ENCODE measurements around the gene UBXN1. TPM values are rescaled to one million over a fixed set of nuclear protein-coding genes. Genes with fewer than 3 reads are reported as not detected.

Gene UBXN1
- total and polyA plus RNA-seq, 2 donors (not counting 1 experiment from before 2014, with no cell fraction given) = 76.4 to 143 TPM

DNA sequence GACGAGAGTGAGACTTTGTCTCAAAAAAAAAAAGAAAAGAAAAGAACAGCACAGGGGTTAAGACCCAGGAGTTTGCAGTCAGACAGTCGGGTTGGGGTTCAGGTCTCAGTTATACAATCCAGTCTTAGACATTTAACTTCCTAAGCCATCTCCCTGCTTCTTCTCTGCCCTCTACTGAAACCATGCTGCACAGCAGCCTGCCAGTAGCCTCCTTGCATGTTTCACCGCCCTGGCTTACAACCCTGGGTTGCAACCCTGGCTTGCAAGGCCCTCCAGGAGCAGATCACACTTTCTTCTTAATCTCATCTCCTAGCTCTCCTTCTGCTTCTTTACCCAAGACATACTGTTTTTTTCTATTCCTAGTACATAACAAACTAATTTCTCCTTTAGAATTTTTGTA is 51.2 kb downstream of the UBXN1 start:
- Histone ChIP-seq H3K9ac (ENCODE audit: insufficient read depth, low read length) (no peak overlapping the region), H3K4me3 (replicated peaks in 1 of 4; ENCODE audit: control extremely low read depth in 1 of 4, insufficient read depth in 1 of 4, low read depth in 3 of 4, low read length in 4 of 4) (no peak overlapping the region), H3K27me3 (ENCODE audit: control insufficient read depth, insufficient read depth, low read length) (no peaks in the 10 kb centered on the region), H3K79me2 (ENCODE audit: control insufficient read depth, insufficient read depth, low read length) (no peaks in the 10 kb centered on the region), H3K4me1 (ENCODE audit: control insufficient read depth, extremely low read depth, insufficient read depth, low read length) (no peaks in the 10 kb centered on the region), H3K4me2 (ENCODE audit: extremely low read depth, insufficient read depth, low read length) (no peak overlapping the region), H4K20me1 (ENCODE audit: control insufficient read depth, extremely low read depth, insufficient read depth, low read length) (no peaks in the 10 kb centered on the region), H3K27ac (ENCODE audit: insufficient read depth, low read length) (no peak overlapping the region), H2AFZ (ENCODE audit: low read length) (no peak overlapping the region), H3K36me3 (ENCODE audit: control insufficient read depth, insufficient read depth, low read length) (peaks cover 31% of the 10 kb centered on the region), H3K9me3 (ENCODE audit: control insufficient read depth, insufficient read depth, low read depth, low read length) (no peaks in the 10 kb centered on the region)
- DNase-seq (ENCODE audit: low read depth in 2 of 2) = no peak
- no peak for TF ChIP-seq EZH2 (IDR thresholded peaks at IDR 0.05; ENCODE audit: low read length, missing control alignments)
- no peak for TF ChIP-seq CTCF (conservative IDR thresholded peaks at IDR 0.05 in 1 of 2, IDR thresholded peaks at IDR 0.05 in 1 of 2; ENCODE audit: low read depth in 1 of 2, low read length in 2 of 2)

Other genes with a start within 250 kb of the UBXN1 start
- 396 and 762 TPM in 2 replicates for gene AHNAK, start 132.3 kb downstream of the UBXN1 start, total RNA-seq
- 209 and 220 TPM in 2 replicates for gene AHNAK, start 132.3 kb downstream of the UBXN1 start, polyA plus RNA-seq
- gene EEF1G, start 105.2 kb downstream of the UBXN1 start, total RNA-seq = 1,405 and 1,825 TPM in 2 replicates
- 1,308 and 1,333 TPM in 2 replicates for gene EEF1G, start 105.2 kb downstream of the UBXN1 start, polyA plus RNA-seq
- 6.9 and 7.8 TPM in 2 replicates for gene TUT1, start 87.5 kb downstream of the UBXN1 start, total RNA-seq
- gene TUT1, start 87.5 kb downstream of the UBXN1 start, polyA plus RNA-seq = 5.5 and 6.8 TPM in 2 replicates
- gene MTA2, start 77.2 kb downstream of the UBXN1 start, total RNA-seq = 117 and 124 TPM in 2 replicates
- gene MTA2, start 77.2 kb downstream of the UBXN1 start, polyA plus RNA-seq = 31.4 and 33.6 TPM in 2 replicates
- 17.5 and 20.5 TPM in 2 replicates for gene EML3, start 66.3 kb downstream of the UBXN1 start, total RNA-seq
- gene EML3, start 66.3 kb downstream of the UBXN1 start, polyA plus RNA-seq = 17.8 and 22.6 TPM in 2 replicates
- 8.5 and 9.9 TPM in 2 replicates for gene ROM1, start 65.8 kb downstream of the UBXN1 start, total RNA-seq
- 1.7 and 3.0 TPM in 2 replicates for gene ROM1, start 65.8 kb downstream of the UBXN1 start, polyA plus RNA-seq
- gene B3GAT3, start 57.1 kb downstream of the UBXN1 start, total RNA-seq = 29.1 and 30.8 TPM in 2 replicates
- gene B3GAT3, start 57.1 kb downstream of the UBXN1 start, polyA plus RNA-seq = 15.9 and 17.6 TPM in 2 replicates
- 167 and 279 TPM in 2 replicates for gene GANAB, start 32.5 kb downstream of the UBXN1 start, total RNA-seq
- gene GANAB, start 32.5 kb downstream of the UBXN1 start, polyA plus RNA-seq = 328 and 368 TPM in 2 replicates
- gene INTS5, start 25.8 kb downstream of the UBXN1 start, total RNA-seq = 16.4 and 16.7 TPM in 2 replicates
- 9.4 and 13.2 TPM in 2 replicates for gene INTS5, start 25.8 kb downstream of the UBXN1 start, polyA plus RNA-seq
- 25.4 and 33.4 TPM in 2 replicates for gene C11orf98, start 13.9 kb downstream of the UBXN1 start, total RNA-seq
- 38.2 and 64.8 TPM in 2 replicates for gene C11orf98, start 13.9 kb downstream of the UBXN1 start, polyA plus RNA-seq
- 8.4 and 9.8 TPM in 2 replicates for gene CSKMT, start 13.8 kb downstream of the UBXN1 start, total RNA-seq
- 2.6 and 2.9 TPM in 2 replicates for gene CSKMT, start 13.8 kb downstream of the UBXN1 start, polyA plus RNA-seq
- gene UQCC3, start 7.4 kb downstream of the UBXN1 start, total RNA-seq = 12.1 and 14.0 TPM in 2 replicates
- gene UQCC3, start 7.4 kb downstream of the UBXN1 start, polyA plus RNA-seq = 4.7 and 7.3 TPM in 2 replicates
- 3.6 and 4.5 TPM in 2 replicates for gene LBHD1, start 6.8 kb downstream of the UBXN1 start, total RNA-seq
- 3.1 and 3.4 TPM in 2 replicates for gene LBHD1, start 6.8 kb downstream of the UBXN1 start, polyA plus RNA-seq
- gene LRRN4CL, start 10.5 kb upstream of the UBXN1 start, total RNA-seq = 13.4 and 31.5 TPM in 2 replicates
- gene LRRN4CL, start 10.5 kb upstream of the UBXN1 start, polyA plus RNA-seq = 7.9 and 12.7 TPM in 2 replicates
- gene BSCL2, start 28.4 kb upstream of the UBXN1 start, total RNA-seq = 37.8 and 62.1 TPM in 2 replicates
- 35.5 and 54.0 TPM in 2 replicates for gene BSCL2, start 28.4 kb upstream of the UBXN1 start, polyA plus RNA-seq
- not detected in 2 replicates for gene GNG3, start 28.6 kb upstream of the UBXN1 start, total RNA-seq
- gene GNG3, start 28.6 kb upstream of the UBXN1 start, polyA plus RNA-seq = 0.07 TPM in 1 of 2 replicates, not detected in the other
- gene HNRNPUL2, start 48.4 kb upstream of the UBXN1 start, total RNA-seq = 9.2 and 14.5 TPM in 2 replicates
- 18.8 and 26.4 TPM in 2 replicates for gene HNRNPUL2, start 48.4 kb upstream of the UBXN1 start, polyA plus RNA-seq
- 32.4 and 44.4 TPM in 2 replicates for gene TTC9C, start 49.4 kb upstream of the UBXN1 start, total RNA-seq
- gene TTC9C, start 49.4 kb upstream of the UBXN1 start, polyA plus RNA-seq = 26.1 and 27.3 TPM in 2 replicates
- 13.4 and 14.4 TPM in 2 replicates for gene ZBTB3, start 75.1 kb upstream of the UBXN1 start, total RNA-seq
- 6.2 and 6.8 TPM in 2 replicates for gene ZBTB3, start 75.1 kb upstream of the UBXN1 start, polyA plus RNA-seq
- 68.8 and 80.6 TPM in 2 replicates for gene POLR2G, start 82.5 kb upstream of the UBXN1 start, total RNA-seq
- 216 and 228 TPM in 2 replicates for gene POLR2G, start 82.5 kb upstream of the UBXN1 start, polyA plus RNA-seq
- 16.7 and 18.8 TPM in 2 replicates for gene TAF6L, start 92.3 kb upstream of the UBXN1 start, total RNA-seq
- 10.0 and 12.7 TPM in 2 replicates for gene TAF6L, start 92.3 kb upstream of the UBXN1 start, polyA plus RNA-seq
- 27.5 and 41.9 TPM in 2 replicates for gene TMEM179B, start 108.3 kb upstream of the UBXN1 start, total RNA-seq
- 64.8 and 69.5 TPM in 2 replicates for gene TMEM179B, start 108.3 kb upstream of the UBXN1 start, polyA plus RNA-seq
- gene TMEM223, start 112.9 kb upstream of the UBXN1 start, total RNA-seq = 11.7 and 16.4 TPM in 2 replicates
- gene TMEM223, start 112.9 kb upstream of the UBXN1 start, polyA plus RNA-seq = 14.4 and 15.4 TPM in 2 replicates
- gene NXF1, start 126.4 kb upstream of the UBXN1 start, total RNA-seq = 14.9 and 17.2 TPM in 2 replicates
- gene NXF1, start 126.4 kb upstream of the UBXN1 start, polyA plus RNA-seq = 27.8 and 43.7 TPM in 2 replicates
- gene STX5, start 153.0 kb upstream of the UBXN1 start, total RNA-seq = 40.3 and 44.9 TPM in 2 replicates
- gene STX5, start 153.0 kb upstream of the UBXN1 start, polyA plus RNA-seq = 48.7 and 48.9 TPM in 2 replicates
- not detected in 2 replicates for gene TEX54, start 153.8 kb upstream of the UBXN1 start, total RNA-seq
- gene TEX54, start 153.8 kb upstream of the UBXN1 start, polyA plus RNA-seq = not detected in 2 replicates
- gene WDR74, start 160.5 kb upstream of the UBXN1 start, total RNA-seq = 85.3 and 86.9 TPM in 2 replicates
- 14.8 and 24.0 TPM in 2 replicates for gene WDR74, start 160.5 kb upstream of the UBXN1 start, polyA plus RNA-seq
- gene SLC3A2, start 201.8 kb upstream of the UBXN1 start, total RNA-seq = 344 and 441 TPM in 2 replicates
- gene SLC3A2, start 201.8 kb upstream of the UBXN1 start, polyA plus RNA-seq = 91.2 and 132 TPM in 2 replicates
- not detected in 2 replicates for gene CHRM1, start 242.3 kb upstream of the UBXN1 start, total RNA-seq
- not detected in 2 replicates for gene CHRM1, start 242.3 kb upstream of the UBXN1 start, polyA plus RNA-seq